ENCODE results near the gene CXXC1.

DNA sequence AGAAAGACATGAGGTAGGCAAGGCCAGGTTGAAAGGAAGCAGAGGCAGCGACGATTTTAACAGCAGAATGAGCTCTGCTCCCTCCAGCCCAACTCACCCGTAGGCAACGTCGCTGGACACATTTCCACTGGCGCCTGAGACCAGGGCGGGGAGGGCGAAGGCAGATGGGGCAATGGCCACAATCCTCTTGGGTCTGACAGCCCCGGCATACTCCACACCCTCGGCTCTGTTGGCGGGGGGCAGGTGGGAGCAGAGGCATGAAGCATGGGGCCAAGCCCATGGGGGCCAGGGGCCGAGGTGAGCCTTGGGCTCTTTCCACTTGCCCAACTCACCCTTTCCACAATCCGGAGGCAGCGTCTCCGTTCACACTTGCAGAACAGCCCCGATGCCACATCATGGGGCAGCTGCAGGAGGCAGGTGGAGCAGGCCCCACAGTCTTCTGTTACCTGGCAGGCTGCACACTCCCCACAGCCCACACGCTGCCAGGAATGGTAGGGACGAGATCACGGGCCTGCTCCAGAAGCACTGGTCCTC lies 11.9 kb downstream of the CXXC1 start:
- TF ChIP-seq, protein P1, sequence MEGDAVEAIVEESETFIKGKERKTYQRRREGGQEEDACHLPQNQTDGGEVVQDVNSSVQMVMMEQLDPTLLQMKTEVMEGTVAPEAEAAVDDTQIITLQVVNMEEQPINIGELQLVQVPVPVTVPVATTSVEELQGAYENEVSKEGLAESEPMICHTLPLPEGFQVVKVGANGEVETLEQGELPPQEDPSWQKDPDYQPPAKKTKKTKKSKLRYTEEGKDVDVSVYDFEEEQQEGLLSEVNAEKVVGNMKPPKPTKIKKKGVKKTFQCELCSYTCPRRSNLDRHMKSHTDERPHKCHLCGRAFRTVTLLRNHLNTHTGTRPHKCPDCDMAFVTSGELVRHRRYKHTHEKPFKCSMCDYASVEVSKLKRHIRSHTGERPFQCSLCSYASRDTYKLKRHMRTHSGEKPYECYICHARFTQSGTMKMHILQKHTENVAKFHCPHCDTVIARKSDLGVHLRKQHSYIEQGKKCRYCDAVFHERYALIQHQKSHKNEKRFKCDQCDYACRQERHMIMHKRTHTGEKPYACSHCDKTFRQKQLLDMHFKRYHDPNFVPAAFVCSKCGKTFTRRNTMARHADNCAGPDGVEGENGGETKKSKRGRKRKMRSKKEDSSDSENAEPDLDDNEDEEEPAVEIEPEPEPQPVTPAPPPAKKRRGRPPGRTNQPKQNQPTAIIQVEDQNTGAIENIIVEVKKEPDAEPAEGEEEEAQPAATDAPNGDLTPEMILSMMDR (IDR thresholded peaks at IDR 0.05; ENCODE audit: extremely low read depth in 1 of 2, insufficient read depth in 1 of 2, low read depth in 1 of 2, low read length in 2 of 2), result no peak
- TF ChIP-seq POLR2AphosphoS5 (IDR thresholded peaks at IDR 0.05; ENCODE audit: insufficient read depth, low read depth, low read length) (no peak), EZH2 (IDR thresholded peaks at IDR 0.05; ENCODE audit: borderline replicate concordance, low read depth, low read length, severe bottlenecking) (no peak), POLR2A (IDR thresholded peaks at IDR 0.05; ENCODE audit: low read depth, low read length) (no peak), JUN (IDR thresholded peaks at IDR 0.05; ENCODE audit: borderline replicate concordance, insufficient read depth, insufficient read length, low read depth) (no peak), FOS (IDR thresholded peaks at IDR 0.05; ENCODE audit: borderline replicate concordance, insufficient read depth, low read length) (no peak)
- TF ChIP-seq, protein P2, sequence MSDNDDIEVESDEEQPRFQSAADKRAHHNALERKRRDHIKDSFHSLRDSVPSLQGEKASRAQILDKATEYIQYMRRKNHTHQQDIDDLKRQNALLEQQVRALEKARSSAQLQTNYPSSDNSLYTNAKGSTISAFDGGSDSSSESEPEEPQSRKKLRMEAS (IDR thresholded peaks at IDR 0.05; ENCODE audit: insufficient read depth, insufficient read length), result no peak

Measured in endothelial cell of umbilical vein (primary cell).